ENCODE results near the gene RASGRP2.

RASGRP2 gene

DNA sequence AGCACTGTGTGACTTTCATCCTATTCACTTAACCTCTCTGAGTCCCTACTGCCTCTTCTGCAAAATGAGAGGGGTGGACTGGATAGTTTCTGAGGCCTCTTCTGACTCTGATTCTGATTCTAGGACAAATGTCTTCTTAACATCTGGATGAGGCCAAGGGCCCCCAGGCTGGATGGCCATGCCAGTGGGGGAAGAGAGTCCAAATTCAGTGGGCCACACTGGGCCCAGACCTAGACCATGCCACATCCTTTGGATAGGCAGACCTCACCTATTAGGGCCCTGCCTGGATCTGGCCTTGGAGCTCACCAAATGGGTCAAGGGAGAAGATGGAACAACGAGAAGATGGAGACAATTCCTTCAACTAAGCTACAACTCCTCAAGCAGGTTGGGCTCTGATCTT is 45.5 kb downstream of the RASGRP2 start:
- Histone ChIP-seq H3K27ac (ENCODE audit: insufficient read depth in 1 of 2, low read depth in 1 of 2, low read length in 2 of 2, poor library complexity in 1 of 2, severe bottlenecking in 2 of 2) (no peak overlapping the region), H3K4me1 (ENCODE audit: control extremely low read depth in 1 of 4, control insufficient read depth in 4 of 4, insufficient read depth in 4 of 4, low read length in 3 of 4) (peaks cover 0 to 5% (median under 1%) of the 10 kb centered on the region in 4 experiments), H3K4me3 (ENCODE audit: control insufficient read depth in 1 of 7, extremely low read depth in 1 of 7, insufficient read depth in 4 of 7, low read depth in 2 of 7, low read length in 6 of 7) (no peak overlapping the region), H3K9me3 (ENCODE audit: control extremely low read depth in 1 of 5, control insufficient read depth in 4 of 5, insufficient read depth in 2 of 5, low read depth in 1 of 5, low read length in 4 of 5) (no peaks in the 10 kb centered on the region), H3K36me3 (ENCODE audit: control insufficient read depth in 4 of 4, insufficient read depth in 4 of 4, low read length in 3 of 4) (no peaks in the 10 kb centered on the region), H3K27me3 (replicated peaks in 2 of 5; ENCODE audit: control insufficient read depth in 4 of 5, insufficient read depth in 5 of 5, low read length in 4 of 5) (peaks cover 0 to 8% (median 0%) of the 10 kb centered on the region in 5 experiments)
- 86% methylated on average over 1 of the region's 1 CpG for WGBS (ENCODE audit: insufficient coverage)
- no peak for DNase-seq
- ChIA-PET CTCF (interaction anchor here (1.3 to 1.5 kb wide), 2 partner anchors 10 kb away, joined by 3 to 16 read pairs; no protein-coding TSS in a partner anchor), POLR2A (no interaction called here)

- Histone ChIP-seq H3K27ac (ENCODE audit: insufficient read depth in 1 of 2, low read depth in 1 of 2, low read length in 2 of 2, poor library complexity in 1 of 2, severe bottlenecking in 2 of 2) (no peak overlapping the region), H3K9me3 (ENCODE audit: control extremely low read depth in 1 of 5, control insufficient read depth in 4 of 5, insufficient read depth in 2 of 5, low read depth in 1 of 5, low read length in 4 of 5) (no peaks in the 10 kb centered on the region), H3K36me3 (ENCODE audit: control insufficient read depth in 4 of 4, insufficient read depth in 4 of 4, low read length in 3 of 4) (no peaks in the 10 kb centered on the region), H3K27me3 (replicated peaks in 2 of 5; ENCODE audit: control insufficient read depth in 4 of 5, insufficient read depth in 5 of 5, low read length in 4 of 5) (peaks cover 0 to 8% (median 0%) of the 10 kb centered on the region in 5 experiments), H3K4me3 (ENCODE audit: control insufficient read depth in 1 of 7, extremely low read depth in 1 of 7, insufficient read depth in 4 of 7, low read depth in 2 of 7, low read length in 6 of 7) (no peak overlapping the region), H3K4me1 (ENCODE audit: control extremely low read depth in 1 of 4, control insufficient read depth in 4 of 4, insufficient read depth in 4 of 4, low read length in 3 of 4) (peaks cover under 1 to 9% (median 3%) of the 10 kb centered on the region in 4 experiments)
- no peak for DNase-seq
- 100% methylated on average over 6 of the region's 7 CpGs for WGBS (ENCODE audit: insufficient coverage)
- ChIA-PET CTCF (interaction anchor here (1.2 to 1.5 kb wide), 2 partner anchors 9 to 24 kb away, joined by 3 to 16 read pairs; no protein-coding TSS in a partner anchor), POLR2A (no interaction called here)
Measured at GRCh38 chr11:64697663-64698375, 46.1 kb downstream of the RASGRP2 start.

GRCh38 chr11:64696045-64696444 is 47.9 kb downstream of the RASGRP2 start:
- CTCF ChIA-PET = no interaction called here
- 94% methylated on average over 4 of the region's 8 CpGs for WGBS (ENCODE audit: insufficient coverage)
- Histone ChIP-seq H3K4me3 (ENCODE audit: control insufficient read depth in 1 of 7, extremely low read depth in 1 of 7, insufficient read depth in 4 of 7, low read depth in 2 of 7, low read length in 6 of 7) (no peak overlapping the region), H3K9me3 (ENCODE audit: control extremely low read depth in 1 of 5, control insufficient read depth in 4 of 5, insufficient read depth in 2 of 5, low read depth in 1 of 5, low read length in 4 of 5) (no peaks in the 10 kb centered on the region), H3K27me3 (replicated peaks in 2 of 5; ENCODE audit: control insufficient read depth in 4 of 5, insufficient read depth in 5 of 5, low read length in 4 of 5) (peaks cover 0 to 14% (median 0%) of the 10 kb centered on the region in 5 experiments), H3K4me1 (ENCODE audit: control extremely low read depth in 1 of 4, control insufficient read depth in 4 of 4, insufficient read depth in 4 of 4, low read length in 3 of 4) (peaks cover 3 to 13% (median 5%) of the 10 kb centered on the region in 4 experiments), H3K27ac (ENCODE audit: insufficient read depth in 1 of 2, low read depth in 1 of 2, low read length in 2 of 2, poor library complexity in 1 of 2, severe bottlenecking in 2 of 2) (no peak overlapping the region), H3K36me3 (ENCODE audit: control insufficient read depth in 4 of 4, insufficient read depth in 4 of 4, low read length in 3 of 4) (no peaks in the 10 kb centered on the region)
- DNase-seq = no peak
- POLR2A ChIA-PET = interaction anchor here (0.6 kb wide), 1 partner anchor 30 kb away, joined by 6 read pairs; no protein-coding TSS in a partner anchor

DNA sequence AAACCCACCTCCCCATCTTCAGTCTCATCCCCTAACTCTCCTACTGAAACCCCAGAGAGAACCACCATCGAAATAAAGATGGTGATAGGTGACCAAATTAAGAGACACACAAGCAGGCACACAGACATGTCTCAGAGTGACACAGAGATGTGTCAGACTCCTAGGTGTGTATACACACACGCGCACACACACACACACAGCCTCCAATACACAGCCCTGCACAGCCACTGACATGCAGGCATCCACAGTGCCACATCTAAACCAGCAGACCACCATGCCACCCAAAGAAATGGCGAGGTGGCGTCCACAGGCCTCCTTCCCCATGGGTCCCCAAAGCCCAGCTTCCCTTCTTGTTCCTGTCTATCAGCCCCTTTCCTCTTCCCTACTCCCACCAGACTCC is 48.4 kb downstream of the RASGRP2 start:
- no peak for DNase-seq
- ChIA-PET POLR2A (interaction anchor here (0.6 kb wide), 1 partner anchor 29 kb away, joined by 6 read pairs; no protein-coding TSS in a partner anchor), CTCF (interaction anchor here (0.7 to 2.3 kb wide), 3 partner anchors 9 to 29 kb away, joined by 3 to 22 read pairs (median 3); no protein-coding TSS in a partner anchor)
- peaks cover 3 to 18% (median 9%) of the 10 kb centered on the region in 4 experiments for H3K4me1 ChIP-seq (ENCODE audit: control extremely low read depth in 1 of 4, control insufficient read depth in 4 of 4, insufficient read depth in 4 of 4, low read length in 3 of 4)
- no peaks in the 10 kb centered on the region for H3K36me3 ChIP-seq (ENCODE audit: control insufficient read depth in 4 of 4, insufficient read depth in 4 of 4, low read length in 3 of 4)
- 100% methylated on average over 3 of the region's 5 CpGs for WGBS (ENCODE audit: insufficient coverage)
- peaks cover 0 to 12% (median 0%) of the 10 kb centered on the region in 5 experiments for H3K27me3 ChIP-seq (replicated peaks in 2 of 5; ENCODE audit: control insufficient read depth in 4 of 5, insufficient read depth in 5 of 5, low read length in 4 of 5)
- no peaks in the 10 kb centered on the region for H3K9me3 ChIP-seq (ENCODE audit: control extremely low read depth in 1 of 5, control insufficient read depth in 4 of 5, insufficient read depth in 2 of 5, low read depth in 1 of 5, low read length in 4 of 5)
- no peak overlapping the region for H3K27ac ChIP-seq (ENCODE audit: insufficient read depth in 1 of 2, low read depth in 1 of 2, low read length in 2 of 2, poor library complexity in 1 of 2, severe bottlenecking in 2 of 2)
- no peak overlapping the region for H3K4me3 ChIP-seq (ENCODE audit: control insufficient read depth in 1 of 7, extremely low read depth in 1 of 7, insufficient read depth in 4 of 7, low read depth in 2 of 7, low read length in 6 of 7)

DNA sequence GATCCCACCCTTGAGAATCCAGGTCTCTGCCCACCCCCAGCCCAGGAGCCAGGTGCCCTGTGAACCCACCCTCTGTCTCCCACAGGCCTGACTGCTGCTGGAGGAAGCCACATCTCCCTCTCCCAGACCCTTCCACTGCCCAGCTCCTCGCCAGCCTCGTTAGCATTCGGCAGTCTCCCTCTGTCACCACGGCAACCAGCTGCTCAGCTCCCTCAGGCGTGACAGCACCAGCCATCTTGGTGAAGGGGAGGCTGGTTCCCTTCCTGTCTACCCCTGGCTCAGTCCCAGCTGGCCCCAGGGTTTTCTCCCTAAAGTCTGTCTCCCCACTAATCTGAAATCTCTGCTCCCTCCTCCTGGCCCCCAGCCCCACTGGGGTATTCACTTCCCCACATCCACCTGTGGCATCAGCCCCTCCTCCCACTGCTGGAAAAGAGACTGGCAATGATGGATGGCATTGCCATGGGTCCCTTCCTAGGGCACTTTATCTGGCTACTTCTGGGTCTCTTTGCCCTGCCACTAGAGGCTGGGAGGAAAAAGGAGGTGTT is 49.0 kb downstream of the RASGRP2 start:
- 49% methylated on average over 5 of the region's 5 CpGs for WGBS (ENCODE audit: insufficient coverage)
- H3K27me3 ChIP-seq (replicated peaks in 2 of 5; ENCODE audit: control insufficient read depth in 4 of 5, insufficient read depth in 5 of 5, low read length in 4 of 5) = peaks cover 0 to 12% (median 0%) of the 10 kb centered on the region in 5 experiments
- ChIA-PET POLR2A (interaction anchor here (1.5 kb wide), 1 partner anchor 9 kb away, joined by 3 read pairs; no protein-coding TSS in a partner anchor), CTCF (interaction anchor here (0.7 to 2.3 kb wide), 5 partner anchors 8 to 44 kb away, joined by 3 to 22 read pairs (median 4); no protein-coding TSS in a partner anchor)
- peak in 1 of 3 donors; percentile 39 for DNase-seq
- no peaks in the 10 kb centered on the region for H3K36me3 ChIP-seq (ENCODE audit: control insufficient read depth in 4 of 4, insufficient read depth in 4 of 4, low read length in 3 of 4)
- no peaks in the 10 kb centered on the region for H3K9me3 ChIP-seq (ENCODE audit: control extremely low read depth in 1 of 5, control insufficient read depth in 4 of 5, insufficient read depth in 2 of 5, low read depth in 1 of 5, low read length in 4 of 5)
- H3K4me3 ChIP-seq (ENCODE audit: control insufficient read depth in 1 of 7, extremely low read depth in 1 of 7, insufficient read depth in 4 of 7, low read depth in 2 of 7, low read length in 6 of 7) = no peak overlapping the region
- H3K4me1 ChIP-seq (ENCODE audit: control extremely low read depth in 1 of 4, control insufficient read depth in 4 of 4, insufficient read depth in 4 of 4, low read length in 3 of 4) = peaks cover 3 to 25% (median 15%) of the 10 kb centered on the region in 4 experiments
- H3K27ac ChIP-seq (ENCODE audit: insufficient read depth in 1 of 2, low read depth in 1 of 2, low read length in 2 of 2, poor library complexity in 1 of 2, severe bottlenecking in 2 of 2) = no peak overlapping the region

GRCh38 chr11:64694026-64694755 is 49.8 kb downstream of the RASGRP2 start:
- DNase-seq = no peak
- ChIA-PET POLR2A (interaction anchor here (1.5 kb wide), 1 partner anchor 10 kb away, joined by 3 read pairs; no protein-coding TSS in a partner anchor), CTCF (interaction anchor here (0.8 to 2.3 kb wide), 9 partner anchors 8 to 94 kb away, joined by 3 to 22 read pairs (median 3); no protein-coding TSS in a partner anchor)
- Histone ChIP-seq H3K36me3 (ENCODE audit: control insufficient read depth in 4 of 4, insufficient read depth in 4 of 4, low read length in 3 of 4) (no peaks in the 10 kb centered on the region), H3K4me1 (ENCODE audit: control extremely low read depth in 1 of 4, control insufficient read depth in 4 of 4, insufficient read depth in 4 of 4, low read length in 3 of 4) (peaks cover 3 to 29% (median 16%) of the 10 kb centered on the region in 4 experiments), H3K27me3 (replicated peaks in 2 of 5; ENCODE audit: control insufficient read depth in 4 of 5, insufficient read depth in 5 of 5, low read length in 4 of 5) (peaks cover 0 to 12% (median 0%) of the 10 kb centered on the region in 5 experiments), H3K4me3 (ENCODE audit: control insufficient read depth in 1 of 7, extremely low read depth in 1 of 7, insufficient read depth in 4 of 7, low read depth in 2 of 7, low read length in 6 of 7) (no peak overlapping the region), H3K9me3 (ENCODE audit: control extremely low read depth in 1 of 5, control insufficient read depth in 4 of 5, insufficient read depth in 2 of 5, low read depth in 1 of 5, low read length in 4 of 5) (no peaks in the 10 kb centered on the region), H3K27ac (ENCODE audit: insufficient read depth in 1 of 2, low read depth in 1 of 2, low read length in 2 of 2, poor library complexity in 1 of 2, severe bottlenecking in 2 of 2) (no peak overlapping the region)
- WGBS (ENCODE audit: insufficient coverage) = 89% methylated on average over 3 of the region's 4 CpGs
